HepG2 (cell line): ENCODE data around the gene RABGGTA. TPM values are rescaled to one million over a fixed set of nuclear protein-coding genes. Genes with fewer than 3 reads are reported as not detected.
A peak's percentile ranks its signal among the peaks of the same experiment; 100 is the strongest.

Source experiments
- ATAC-seq: fragments of 200-7000 bp; cut with Tn5 transposase; 3 replicates; pipeline ENCODE4 v1.9.1; 2020; ENCODE audit warnings: mild to moderate bottlenecking, moderate library complexity
- BruUV-seq: library from RNA; stranded (reverse); fragments of 400-500 nt; replicated peaks from 2 replicates; lab custom pipeline; 2021; lab: Mats Ljungman, UMichigan
- CTCF ChIA-PET: fragments of 300-600 bp; formaldehyde crosslinking; extraction: SDS; loops from one replicate; lab custom pipeline; 2021; ENCODE audit warnings: low total read pairs, inconsistent platforms, low intra/inter-chr PET ratio; lab: Yijun Ruan, JAX
- POLR2A ChIA-PET: fragments of 350-600 bp; sonication (Branson Sonifier 250); formaldehyde crosslinking; loops from one replicate; lab custom pipeline; 2020; ENCODE audit warnings: antibody characterized with exemption, inconsistent platforms; lab: Yijun Ruan, JAX
- DNase-seq: peaks from one replicate; pipeline ENCODE4 v3.0.0-alpha.2; 2015; ENCODE audit warnings: low spot score
- FAIRE-seq: peaks from 3 replicates; lab custom pipeline; 2011; peaks lifted over from hg19 to GRCh38; lab: Jason Lieb, UNC
- H2AFZ ChIP-seq: one replicate; pipeline ENCODE4 v1.6.1; 2011; ENCODE audit warnings: low read length, inconsistent platforms
- H3K27ac ChIP-seq: fragments of 300-600 bp; 3 replicates; pipeline ENCODE4 v1.8.0; 2011; ENCODE audit warnings: mixed run types, mild to moderate bottlenecking, mixed read lengths, low read length, inconsistent platforms; ENCODE audit not compliant: insufficient read depth; ENCODE audit errors: extremely low read length
- H3K27me3 ChIP-seq, 2 experiments: fragments of 200-600 bp in 1 of 2; 2 replicates in 1 of 2; 3 replicates in 1 of 2; pipeline versions ENCODE4 v1.6.0 to v1.8.0; 2011; ENCODE audit warnings: low read length in 2 of 2, mild to moderate bottlenecking in 2 of 2, moderate library complexity in 2 of 2, inconsistent platforms in 1 of 2; ENCODE audit not compliant: insufficient read depth in 2 of 2, control insufficient read depth in 1 of 2
- H3K36me3 ChIP-seq, 2 experiments: fragments of 200-600 bp in 1 of 2; replicated peaks in 1 of 2; 2 replicates in 1 of 2; 3 replicates in 1 of 2; pipeline versions ENCODE4 v1.5.1 to v1.8.0; 2011; ENCODE audit warnings: low read length in 2 of 2, inconsistent platforms in 1 of 2; ENCODE audit not compliant: insufficient read depth in 2 of 2, control insufficient read depth in 1 of 2
- H3K4me1 ChIP-seq: 2 replicates; pipeline ENCODE4 v1.5.1; 2012; ENCODE audit warnings: low read length, inconsistent platforms; ENCODE audit not compliant: insufficient read depth
- H3K4me2 ChIP-seq: 2 replicates; pipeline ENCODE4 v1.6.0; 2011; ENCODE audit warnings: low read depth, low read length, inconsistent platforms
- H3K4me3 ChIP-seq, 3 experiments: fragments of 200-600 bp in 1 of 3; sonication (generic), shearing (Covaris generic) in 1 of 3; replicated peaks in 1 of 3; 2 replicates each; pipeline ENCODE4 v1.5.1; 2011 to 2016; ENCODE audit warnings: low read length in 3 of 3, inconsistent platforms in 2 of 3, low read depth in 2 of 3, mild to moderate bottlenecking in 2 of 3, control low read depth in 1 of 3, mixed read lengths in 1 of 3; ENCODE audit not compliant: insufficient read depth in 1 of 3
- H3K79me2 ChIP-seq: one replicate; pipeline ENCODE4 v1.6.1; 2011; ENCODE audit warnings: low read length, inconsistent platforms; ENCODE audit not compliant: insufficient read depth
- H3K9ac ChIP-seq: 2 replicates; pipeline ENCODE4 v1.6.0; 2011; ENCODE audit warnings: mild to moderate bottlenecking, low read depth, low read length, inconsistent platforms; ENCODE audit not compliant: insufficient read depth
- H3K9me3 ChIP-seq: 2 replicates; pipeline ENCODE4 v1.5.1; 2012; ENCODE audit warnings: mild to moderate bottlenecking, low read length
- H4K20me1 ChIP-seq: 2 replicates; pipeline ENCODE4 v1.6.0; 2011; ENCODE audit warnings: inconsistent platforms, mild to moderate bottlenecking, low read length, moderate library complexity; ENCODE audit not compliant: insufficient read depth
- FOXK1 ChIP-seq: sonication (generic); formaldehyde crosslinking; IDR thresholded peaks from 2 replicates; pipeline ENCODE4 v1.4.0; 2020; ENCODE audit warnings: low read depth, missing genetic modification reagents, borderline replicate concordance
- GZF1 ChIP-seq: sonication (generic); formaldehyde crosslinking; IDR thresholded peaks from 2 replicates; pipeline ENCODE4 v1.5.1; 2020; ENCODE audit warnings: mild to moderate bottlenecking, missing genetic modification reagents
- MAFF ChIP-seq: IDR thresholded peaks from 2 replicates; pipeline ENCODE4 v1.6.1; 2011; ENCODE audit warnings: low read depth, low read length, improper control_type of control experiment
- MAFK ChIP-seq, 2 experiments: IDR thresholded peaks in 1 of 2; conservative IDR thresholded peaks in 1 of 2; 2 replicates each; pipeline ENCODE4 v1.6.1; 2011; ENCODE audit warnings: improper control_type of control experiment in 2 of 2, low read length in 2 of 2
- MED8 ChIP-seq: sonication (generic); formaldehyde crosslinking; IDR thresholded peaks from 2 replicates; pipeline ENCODE4 v1.8.1; 2023; ENCODE audit warnings: mild to moderate bottlenecking, missing genetic modification reagents; ENCODE audit not compliant: insufficient replicate concordance
- RXRA ChIP-seq: sonication (generic); formaldehyde crosslinking; IDR thresholded peaks from 2 replicates; pipeline ENCODE4 v1.5.1; 2020; ENCODE audit warnings: missing genetic modification reagents
- SNAI1 ChIP-seq: sonication (generic); formaldehyde crosslinking; IDR thresholded peaks from 2 replicates; pipeline ENCODE4 v1.5.0; 2020; ENCODE audit warnings: mild to moderate bottlenecking, missing genetic modification reagents, borderline replicate concordance
- SP1 ChIP-seq, 2 experiments: fragments of 450-650 bp in 1 of 2; sonication (generic) in 1 of 2; formaldehyde crosslinking in 1 of 2; IDR thresholded peaks; 2 replicates each; pipeline versions ENCODE4 v1.4.0 to v1.6.1; 2016 to 2020; ENCODE audit warnings: missing genetic modification reagents in 1 of 2
- SRSF4 ChIP-seq: fragments of 200-400 bp; formaldehyde crosslinking; IDR thresholded peaks from one replicate; pipeline ENCODE4 v1.6.1; 2018; ENCODE audit warnings: mild to moderate bottlenecking, low read depth, low read length, moderate library complexity; ENCODE audit not compliant: poor library complexity, severe bottlenecking
- ZNF17 ChIP-seq: sonication (generic); formaldehyde crosslinking; IDR thresholded peaks from 2 replicates; pipeline ENCODE4 v1.5.0; 2020; ENCODE audit warnings: mild to moderate bottlenecking, missing genetic modification reagents
- ZNF20 ChIP-seq: sonication (generic); formaldehyde crosslinking; IDR thresholded peaks from 2 replicates; pipeline ENCODE4 v1.4.0; 2020; ENCODE audit warnings: mild to moderate bottlenecking, moderate library complexity, missing genetic modification reagents
- ZNF563 ChIP-seq: sonication (generic); formaldehyde crosslinking; IDR thresholded peaks from 2 replicates; pipeline ENCODE4 v1.8.0; 2022; ENCODE audit warnings: mild to moderate bottlenecking, moderate library complexity, missing genetic modification reagents
- ZNF569 ChIP-seq: sonication (generic); formaldehyde crosslinking; IDR thresholded peaks from 2 replicates; pipeline ENCODE4 v1.5.0; 2020; ENCODE audit warnings: mild to moderate bottlenecking, missing genetic modification reagents, moderate library complexity, borderline replicate concordance
- WGBS: methylation state at CpG from one replicate; pipeline ENCODE4 v1.1.6; 2017; ENCODE audit warnings: low lambda C conversion rate; 5-methylcytosine and 5-hydroxymethylcytosine counted together
- in situ Hi-C: cut with HindIII; loops from 2 replicates; pipeline ENCODE4 v1.10.0; 2017; ENCODE audit warnings: low pct_unique_long_range_greater_than_20kb; ENCODE audit not compliant: extremely low pct_ligation_motif_present
- intact Hi-C: fragments of 100-400 bp; cut with micrococcal nuclease; formaldehyde crosslinking; loops from one replicate; pipeline ENCODE4 v1.10.0; 2022; ENCODE audit not compliant: unreplicated experiment
- polyA plus RNA-seq, 8 experiments: library from polyadenylated mRNA; depleted of rRNA in 3 of 8; stranded (reverse) in 7 of 8; unstranded in 1 of 8; fragments of >200 nt; fragmentation: Illumina TruSeq in 4 of 8; extraction: Trizol in 4 of 8; gene quantifications; 2 replicates each; pipeline versions ENCODE4 v1.2.1 to v1.2.3, GENCODE V29; 2011 to 2016; ENCODE audit warnings: low read depth in 4 of 8, missing spikeins in 1 of 8, mixed read lengths in 1 of 8; ENCODE audit not compliant: insufficient read depth in 1 of 8
- total RNA-seq, 5 experiments: library from RNA; depleted of rRNA; stranded (reverse); fragments of >200 nt; fragmentation: Illumina TruSeq; extraction: Trizol; gene quantifications; 2 replicates each; pipeline ENCODE4 v1.2.3, GENCODE V29; 2016; ENCODE audit warnings: low read depth in 1 of 5
- TF ChIP-seq, protein P1 (sequence below): sonication (generic); formaldehyde crosslinking; IDR thresholded peaks from 2 replicates; pipeline ENCODE4 v1.5.0; 2020; ENCODE audit warnings: mild to moderate bottlenecking, missing genetic modification reagents

The RABGGTA gene
- total and polyA plus RNA-seq, 2 of the 13 experiments (the other 11 are each of a cell fraction or from before 2014, with no cell fraction given) = 57.9 to 90.8 TPM

DNA sequence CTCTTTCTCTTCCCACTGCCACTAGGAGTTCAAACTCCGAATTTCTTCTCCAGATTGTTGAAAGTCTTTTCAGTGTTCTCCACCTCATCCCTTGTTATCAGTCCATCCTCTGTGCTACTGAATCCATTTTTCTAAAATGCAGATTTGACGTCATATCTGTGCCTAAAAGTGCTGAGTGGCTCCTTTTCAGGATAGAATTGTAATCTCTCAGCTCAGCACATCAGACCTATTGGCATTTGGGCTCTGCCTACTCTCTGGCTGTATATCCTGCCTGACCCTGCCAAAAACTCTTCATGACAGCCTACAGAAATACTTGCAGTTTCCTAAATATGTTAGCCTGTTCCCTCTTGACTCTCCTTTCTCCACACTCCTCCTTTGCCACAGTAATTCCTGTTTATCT is 1.1 kb upstream of the RABGGTA start:
- no TSS peak for BruUV-seq
- Histone ChIP-seq H3K79me2 (peaks cover 7% of the 10 kb centered on the region), H3K27me3 (no peaks in the 10 kb centered on the region; a peak in 1 of 5 replicates), H3K4me1 (peaks cover 22% of the 10 kb centered on the region), H4K20me1 (no peaks in the 10 kb centered on the region), H3K27ac (no peak overlapping the region), H3K9ac (peak overlapping the region; percentile 98), H3K4me2 (peak overlapping the region; percentile 97), H3K9me3 (no peaks in the 10 kb centered on the region), H2AFZ (no peak overlapping the region), H3K4me3 (no peak overlapping the region), H3K36me3 (peaks cover 5 to 14% of the 10 kb centered on the region in 2 experiments; a peak in 4 of 5 replicates)
- TF ChIP-seq MAFK (conservative IDR thresholded peaks at IDR 0.05 in 1 of 2, IDR thresholded peaks at IDR 0.05 in 1 of 2; ENCODE audit: low read length in 2 of 2) = peak; percentile 97
- no peak for TF ChIP-seq SP1 (IDR thresholded peaks at IDR 0.05)
- TF ChIP-seq SP1 (CRISPR knock-in tag; IDR thresholded peaks at IDR 0.05) = peak; percentile 8; the same call in 1 of the 2 replicates
- peak; percentile 97 for TF ChIP-seq MAFF
- no peak for TF ChIP-seq RXRA
- TF ChIP-seq FOXK1 (CRISPR knock-in tag) = peak; percentile 16; the same call in 1 of the 2 replicates
- TF ChIP-seq MED8 (CRISPR knock-in tag) = no peak
- ATAC-seq (no peak), FAIRE-seq (no peak), DNase-seq (no peak)
- intact Hi-C loops (no loop called here), in situ Hi-C loops (no loop called here)
- ChIA-PET CTCF (interaction anchor here (1.4 to 2.8 kb wide), 2 partner anchors 25 to 30 kb away, joined by 10 to 33 read pairs; partner anchors contain the start of gene TINF2), POLR2A (interaction anchor here (1.5 to 16.5 kb wide), 17 partner anchors 11 to 164 kb away, joined by 5 to 435 read pairs (median 32); partner anchors contain the start of genes CBLN3, CHMP4A, CIDEB and DCAF11)
- 88% methylated on average over 2 of the region's 2 CpGs for WGBS

DNA sequence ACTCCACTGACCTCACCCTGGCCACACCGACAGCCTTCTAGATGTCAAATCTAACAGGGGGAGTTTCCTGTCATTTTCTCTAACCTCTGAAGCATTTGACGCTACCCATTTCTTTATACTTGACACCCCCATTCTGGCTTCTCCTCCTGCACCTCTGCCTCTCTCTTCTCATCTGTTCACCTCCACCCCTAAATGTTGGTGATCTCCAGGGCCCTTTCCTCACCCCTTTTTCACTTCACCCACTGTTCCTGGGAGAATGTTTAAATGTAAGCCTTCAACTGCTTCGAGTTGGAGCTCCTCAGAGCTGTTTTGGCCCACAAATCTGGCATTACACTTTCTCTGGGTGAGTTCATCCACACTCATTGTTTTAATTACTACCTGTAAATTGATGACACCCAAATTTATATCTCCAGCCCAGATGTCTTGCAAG is 452 bp upstream of the RABGGTA start:
- WGBS = 9% methylated on average over 3 of the region's 3 CpGs
- POLR2A ChIA-PET = interaction anchor here (0.6 to 16.5 kb wide), 49 partner anchors 9 to 1435 kb away, joined by 3 to 435 read pairs (median 9); partner anchors contain the start of genes BCL2L2, CARMIL3, CBLN3 and CHMP4A
- peaks cover 22% of the 10 kb centered on the region for H3K4me1 ChIP-seq
- in situ Hi-C loops (no loop called here), intact Hi-C loops (loop anchor here (1.0 to 2.0 kb wide), 4 partner anchors 20 to 55 kb away; partner anchors contain the start of gene MDP1)
- no peaks in the 10 kb centered on the region for H4K20me1 ChIP-seq
- peaks cover 11 to 20% of the 10 kb centered on the region in 2 experiments; a peak in 4 of 5 replicates for H3K36me3 ChIP-seq
- H3K9ac ChIP-seq = peak overlapping the region; percentile 98
- no peak for DNase-seq
- peaks cover 7% of the 10 kb centered on the region for H3K79me2 ChIP-seq
- no peak for FAIRE-seq
- peak overlapping the region; percentile 78 to 96 (median 78) for H3K4me3 ChIP-seq
- no peak for ATAC-seq
- CTCF ChIA-PET = interaction anchor here (1.4 to 2.8 kb wide), 3 partner anchors 26 to 56 kb away, joined by 10 to 33 read pairs (median 10); partner anchors contain the start of genes MDP1 and TINF2
- BruUV-seq = TSS peak; percentile 50
- peak overlapping the region; percentile 97 for H3K4me2 ChIP-seq
- peak overlapping the region; percentile 75 for H2AFZ ChIP-seq
- no peaks in the 10 kb centered on the region for H3K9me3 ChIP-seq
- no peaks in the 10 kb centered on the region; a peak in 1 of 5 replicates for H3K27me3 ChIP-seq
- H3K27ac ChIP-seq = peak overlapping the region; percentile 92
- TF ChIP-seq SNAI1 (0 out of 2 replicates have a peak, but pooled peaks have one; percentile 85), ZNF563 (CRISPR knock-in tag) (no peak), RXRA (no peak), ZNF17 (CRISPR knock-in tag) (peak; percentile 1; the same call in 1 of the 2 replicates), GZF1 (CRISPR knock-in tag) (peak; percentile 28; the same call in 1 of the 2 replicates), SRSF4 (no peak), ZNF20 (peak; percentile 89), ZNF569 (CRISPR knock-in tag) (0 out of 2 replicates have a peak, but pooled peaks have one; percentile 19), MAFK (conservative IDR thresholded peaks at IDR 0.05 in 1 of 2, IDR thresholded peaks at IDR 0.05 in 1 of 2; ENCODE audit: low read length in 2 of 2) (peak; percentile 34 to 35; a peak in 2 of 4 replicates)
- TF ChIP-seq, protein P1, sequence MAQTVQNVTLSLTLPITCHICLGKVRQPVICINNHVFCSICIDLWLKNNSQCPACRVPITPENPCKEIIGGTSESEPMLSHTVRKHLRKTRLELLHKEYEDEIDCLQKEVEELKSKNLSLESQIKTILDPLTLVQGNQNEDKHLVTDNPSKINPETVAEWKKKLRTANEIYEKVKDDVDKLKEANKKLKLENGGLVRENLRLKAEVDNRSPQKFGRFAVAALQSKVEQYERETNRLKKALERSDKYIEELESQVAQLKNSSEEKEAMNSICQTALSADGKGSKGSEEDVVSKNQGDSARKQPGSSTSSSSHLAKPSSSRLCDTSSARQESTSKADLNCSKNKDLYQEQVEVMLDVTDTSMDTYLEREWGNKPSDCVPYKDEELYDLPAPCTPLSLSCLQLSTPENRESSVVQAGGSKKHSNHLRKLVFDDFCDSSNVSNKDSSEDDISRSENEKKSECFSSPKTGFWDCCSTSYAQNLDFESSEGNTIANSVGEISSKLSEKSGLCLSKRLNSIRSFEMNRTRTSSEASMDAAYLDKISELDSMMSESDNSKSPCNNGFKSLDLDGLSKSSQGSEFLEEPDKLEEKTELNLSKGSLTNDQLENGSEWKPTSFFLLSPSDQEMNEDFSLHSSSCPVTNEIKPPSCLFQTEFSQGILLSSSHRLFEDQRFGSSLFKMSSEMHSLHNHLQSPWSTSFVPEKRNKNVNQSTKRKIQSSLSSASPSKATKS (CRISPR knock-in tag) = 0 out of 2 replicates have a peak, but pooled peaks have one; percentile 69
